K562 (cell line): ENCODE measurements around the gene DBI. TPM values are rescaled to one million over a fixed set of nuclear protein-coding genes. Genes with fewer than 3 reads are reported as not detected.
A peak's percentile ranks its signal among the peaks of the same experiment; 100 is the strongest.

Source experiments
- ATAC-seq: fragments of 200-7000 bp; cut with Tn5 transposase; 3 replicates; pipeline ENCODE4 v1.9.1; 2020; ENCODE audit warnings: moderate library complexity
- BruUV-seq: library from RNA; stranded (reverse); fragments of 400-500 nt; replicated peaks from 2 replicates; lab custom pipeline; 2021; lab: Mats Ljungman, UMichigan
- CTCF ChIA-PET: fragments of 300-600 bp; formaldehyde crosslinking; extraction: SDS; loops from one replicate; lab custom pipeline; 2021; ENCODE audit warnings: low intra/inter-chr PET ratio; lab: Yijun Ruan, JAX
- POLR2A ChIA-PET: fragments of 300-600, 350-650 bp; sonication (Branson Sonifier 250); formaldehyde crosslinking; extraction: SDS; loops from one replicate; lab custom pipeline; 2021; ENCODE audit warnings: antibody characterized with exemption, inconsistent platforms; lab: Yijun Ruan, JAX
- DNase-seq, 4 experiments: peaks; one replicate each; pipeline versions ENCODE4 v3.0.0 to v3.0.0-alpha.2; 2011 to 2018; ENCODE audit warnings: low spot score in 3 of 4, mixed read lengths in 3 of 4; ENCODE audit errors: extremely low read depth in 1 of 4
- FAIRE-seq: peaks from 2 replicates; lab custom pipeline; 2011; peaks lifted over from hg19 to GRCh38; lab: Jason Lieb, UNC
- H2AFZ ChIP-seq: 2 replicates; pipeline ENCODE4 v1.6.0; 2011; ENCODE audit warnings: low read depth, low read length, control low read depth, inconsistent platforms
- H3K27ac ChIP-seq: fragments of 200-600 bp; 3 replicates; pipeline ENCODE4 v1.8.0; 2011; ENCODE audit warnings: low read depth, mild to moderate bottlenecking, control low read depth, inconsistent platforms, low read length, moderate library complexity, mixed read lengths; ENCODE audit errors: extremely low read depth
- H3K27me3 ChIP-seq, 2 experiments: fragments of 300-600 bp in 1 of 2; 2 replicates in 1 of 2; 3 replicates in 1 of 2; pipeline versions ENCODE4 v1.6.0 to v1.8.0; 2011; ENCODE audit warnings: inconsistent platforms in 2 of 2, low read length in 2 of 2, mild to moderate bottlenecking in 1 of 2, mixed read lengths in 1 of 2, moderate library complexity in 1 of 2; ENCODE audit not compliant: control insufficient read depth in 2 of 2, insufficient read depth in 2 of 2
- H3K36me3 ChIP-seq: fragments of 300-600 bp; 3 replicates; pipeline ENCODE4 v1.8.0; 2011; ENCODE audit warnings: mild to moderate bottlenecking, low read length, inconsistent platforms; ENCODE audit not compliant: control insufficient read depth, insufficient read depth
- H3K4me1 ChIP-seq, 2 experiments: fragments of 200-600 bp in 1 of 2; replicated peaks in 1 of 2; 2 replicates in 1 of 2; 3 replicates in 1 of 2; pipeline versions ENCODE4 v1.5.1 to v1.8.0; 2011; ENCODE audit warnings: inconsistent platforms in 2 of 2, low read length in 2 of 2, mild to moderate bottlenecking in 1 of 2, mixed read lengths in 1 of 2, moderate library complexity in 1 of 2; ENCODE audit not compliant: control insufficient read depth in 2 of 2, insufficient read depth in 2 of 2
- H3K4me2 ChIP-seq: 2 replicates; pipeline ENCODE4 v1.6.1; 2011; ENCODE audit warnings: low read length, control low read depth, inconsistent platforms, mixed read lengths; ENCODE audit not compliant: insufficient read depth
- H3K4me3 ChIP-seq: fragments of 200-600 bp; sonication (generic), shearing (Covaris generic); 2 replicates; pipeline ENCODE4 v1.5.1; 2016; ENCODE audit warnings: control low read depth, inconsistent platforms
- H3K79me2 ChIP-seq: fragments of 200-600 bp; 3 replicates; pipeline ENCODE4 v1.8.0; 2011; ENCODE audit warnings: low read length, inconsistent platforms; ENCODE audit not compliant: control insufficient read depth, insufficient read depth
- H3K9ac ChIP-seq, 2 experiments: 2 replicates each; pipeline versions ENCODE4 v1.6.0 to v1.6.1; 2011; ENCODE audit warnings: low read depth in 2 of 2, low read length in 2 of 2, control low read depth in 1 of 2, inconsistent platforms in 1 of 2, mild to moderate bottlenecking in 1 of 2, mixed read lengths in 1 of 2; ENCODE audit not compliant: insufficient read depth in 1 of 2
- H3K9me1 ChIP-seq: one replicate; pipeline ENCODE4 v1.6.0; 2011; ENCODE audit warnings: inconsistent platforms, mild to moderate bottlenecking, low read length, moderate library complexity; ENCODE audit not compliant: control insufficient read depth, insufficient read depth
- H3K9me3 ChIP-seq: replicated peaks from 2 replicates; pipeline ENCODE4 v1.5.1; 2011; ENCODE audit warnings: low read depth, low read length, inconsistent platforms; ENCODE audit not compliant: control insufficient read depth, insufficient read depth
- H4K20me1 ChIP-seq: replicated peaks from 2 replicates; pipeline ENCODE4 v1.6.1; 2011; ENCODE audit warnings: low read length, inconsistent platforms, mixed read lengths; ENCODE audit not compliant: control insufficient read depth, insufficient read depth
- C11orf30 ChIP-seq: fragments of 450-650 bp; IDR thresholded peaks from 2 replicates; pipeline ENCODE4 v1.6.1; 2016; ENCODE audit warnings: low read depth, mild to moderate bottlenecking
- ILK ChIP-seq: fragments of 450-650 bp; IDR thresholded peaks from 2 replicates; pipeline ENCODE4 v1.6.1; 2016; ENCODE audit warnings: missing genetic modification characterization, low read depth, mild to moderate bottlenecking, missing compliant biosample characterization, moderate library complexity, borderline replicate concordance
- MAFF ChIP-seq: IDR thresholded peaks from 2 replicates; pipeline ENCODE4 v1.6.1; 2012; ENCODE audit warnings: low read length, improper control_type of control experiment
- MAFG ChIP-seq: fragments of 450-650 bp; conservative IDR thresholded peaks from 2 replicates; pipeline ENCODE4 v1.6.1; 2016; ENCODE audit warnings: missing genetic modification characterization, missing compliant biosample characterization
- MAFK ChIP-seq: IDR thresholded peaks from 2 replicates; pipeline ENCODE4 v1.6.1; 2011; ENCODE audit warnings: low read length, improper control_type of control experiment
- MXD1 ChIP-seq: fragments of 250-450 bp; sonication (Bioruptor Pico); IDR thresholded peaks from 2 replicates; pipeline ENCODE4 v1.8.0; 2021; ENCODE audit warnings: borderline replicate concordance, mild to moderate bottlenecking, moderate library complexity; ENCODE audit not compliant: poor library complexity, severe bottlenecking
- SIN3A ChIP-seq, 2 experiments: fragments of 150-350 bp in 1 of 2; IDR thresholded peaks; 2 replicates each; pipeline ENCODE4 v1.6.1; 2011 to 2016; ENCODE audit warnings: borderline replicate concordance in 2 of 2, low read depth in 2 of 2, low read length in 2 of 2, mild to moderate bottlenecking in 2 of 2, moderate library complexity in 2 of 2; ENCODE audit not compliant: control insufficient read depth in 1 of 2
- ZNF316 ChIP-seq: fragments of 450-650 bp; IDR thresholded peaks from 2 replicates; pipeline ENCODE4 v1.6.1; 2016
- WGBS: fragments of 100-300 bp; shearing (Covaris generic); methylation state at CpG from one replicate; pipeline ENCODE4 v1.1.6; 2016; ENCODE audit warnings: low coverage, mixed read lengths; ENCODE audit not compliant: insufficient coverage; ENCODE audit errors: missing lambda C conversion rate; 5-methylcytosine and 5-hydroxymethylcytosine counted together
- in situ Hi-C: fragments of 300-500 bp; cut with MboI; formaldehyde crosslinking; loops from 4 replicates; pipeline ENCODE4 v1.15.0; 2018; ENCODE audit warnings: inconsistent platforms, mixed read lengths
- intact Hi-C: fragments of 100-400 bp; cut with micrococcal nuclease; formaldehyde crosslinking; loops from 2 replicates; pipeline ENCODE4 v1.14.2; 2022
- polyA plus RNA-seq, 8 experiments: library from polyadenylated mRNA; depleted of rRNA in 4 of 8; stranded (reverse) in 5 of 8; unstranded in 3 of 8; fragments of >200 nt; fragmentation: Nextera tagmentation in 2 of 8; fragmentation: Illumina TruSeq in 1 of 8; extraction: Ambion mirVana in 2 of 8; extraction: Trizol in 1 of 8; gene quantifications; 2 replicates each; pipeline versions ENCODE4 v1.2.1 to v1.2.3, GENCODE V29; 2011 to 2014; ENCODE audit warnings: inconsistent platforms in 1 of 8, missing spikeins in 1 of 8
- total RNA-seq, 7 experiments: library from RNA; depleted of rRNA in 6 of 7; stranded (reverse); fragments of >200 nt in 6 of 7; fragmentation: Illumina TruSeq in 2 of 7; extraction: Trizol in 2 of 7; gene quantifications; 2 replicates each; pipeline versions ENCODE4 v1.2.1 to v1.2.3, GENCODE V29; 2011 to 2021; ENCODE audit warnings: low replicate concordance in 1 of 7

Gene DBI
- total and polyA plus RNA-seq, 9 of the 15 experiments (the other 6 are each of a cell fraction or from before 2014, with no cell fraction given), result 55.8 to 443 (median 194) TPM

- no peaks in the 10 kb centered on the region for H3K4me1 ChIP-seq
- peak; percentile 97 for TF ChIP-seq MAFG (tag)
- TF ChIP-seq ZNF316, result peak; percentile 98
- no peak for TF ChIP-seq SIN3A (IDR thresholded peaks at IDR 0.05; ENCODE audit: borderline replicate concordance in 2 of 2, control insufficient read depth in 1 of 2, low read depth in 2 of 2, low read length in 2 of 2)
- TF ChIP-seq MAFF, result peak; percentile 99
- no peak for TF ChIP-seq MXD1 (CRISPR knock-in tag)
- TF ChIP-seq C11orf30, result peak; percentile 95
- no peak for TF ChIP-seq ILK
- peak; percentile 99 for TF ChIP-seq MAFK
- TF ChIP-seq, all 486 proteins: peak for 5
- Histone ChIP-seq H3K27ac (no peak overlapping the region), H3K9me3 (no peaks in the 10 kb centered on the region), H4K20me1 (no peaks in the 10 kb centered on the region), H3K9me1 (no peaks in the 10 kb centered on the region), H2AFZ (no peak overlapping the region), H3K79me2 (no peaks in the 10 kb centered on the region), H3K9ac (no peak overlapping the region), H3K36me3 (no peaks in the 10 kb centered on the region), H3K4me3 (no peak overlapping the region), H3K4me2 (no peak overlapping the region), H3K27me3 (no peaks in the 10 kb centered on the region)
- ATAC-seq (no peak), DNase-seq (no peak), FAIRE-seq (no peak)
- 47% methylated on average over 1 of the region's 1 CpG for WGBS
- POLR2A ChIA-PET, result no interaction called here
- BruUV-seq, result no TSS peak
- intact Hi-C loops (loop anchor here (5.0 kb wide), 1 partner anchor 70 kb away; no protein-coding TSS in a partner anchor), in situ Hi-C loops (no loop called here)
- CTCF ChIA-PET, result no interaction called here
Measured at GRCh38 chr2:119317554-119317953, 49.2 kb upstream of the DBI start.
